SK-N-MC (cell line): ENCODE measurements around the gene TTLL1.

Experiments
- FOXP2 ChIP-seq: optimal IDR thresholded peaks from 2 replicates; pipeline ENCODE3; 2011; ENCODE audit warnings: mild to moderate bottlenecking, moderate library complexity; ENCODE audit not compliant: insufficient read depth; ENCODE audit errors: extremely low read length, control extremely low read depth
- POLR2AphosphoS5 ChIP-seq: IDR thresholded peaks from 2 replicates; pipeline ENCODE4 v1.6.1; 2012; ENCODE audit warnings: mild to moderate bottlenecking, low read depth, low read length, borderline replicate concordance

DNA sequence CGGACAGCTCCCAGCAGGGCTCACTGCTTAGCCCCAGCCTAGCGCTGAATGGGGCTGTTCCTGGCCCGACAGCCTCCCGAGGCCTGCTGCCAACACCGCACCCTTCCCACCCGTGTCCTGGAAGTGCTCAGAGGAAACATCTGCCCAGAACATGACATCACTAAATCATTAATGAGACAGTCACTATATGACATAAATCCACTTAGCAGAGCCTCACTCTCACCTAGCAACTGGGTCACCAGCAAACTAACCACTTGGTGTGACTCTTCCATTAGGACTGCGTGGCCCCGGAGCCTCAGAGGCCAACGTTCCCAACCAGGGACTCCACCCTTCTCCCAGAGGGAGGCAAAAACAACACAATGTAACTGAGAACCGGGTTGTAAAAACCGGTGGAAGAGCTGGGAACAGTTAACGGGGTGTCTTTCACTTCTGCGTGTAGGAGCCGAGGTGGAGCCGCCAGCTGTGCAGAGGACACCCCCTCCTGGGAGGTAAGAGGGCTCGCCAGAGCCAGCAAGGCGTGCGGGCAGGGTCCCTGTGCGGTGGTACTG, 52.8 kb downstream of the TTLL1 start:
- TF ChIP-seq POLR2AphosphoS5 (no peak), FOXP2 (no peak)
